PC-3 (cell line): ENCODE results near the gene DMBX1. TPM values are rescaled to one million over a fixed set of nuclear protein-coding genes. Genes with fewer than 3 reads are reported as not detected.
A peak's percentile ranks its signal among the peaks of the same experiment; 100 is the strongest.

ENCODE experiments used
- ATAC-seq: fragments of 200-7000 bp; cut with Tn5 transposase; 2 replicates; pipeline ENCODE4 v1.9.1; 2020; ENCODE audit warnings: mild to moderate bottlenecking, moderate library complexity
- BruUV-seq: library from RNA; stranded (reverse); fragments of 400-500 nt; replicated peaks from 2 replicates; lab custom pipeline; 2021; lab: Mats Ljungman, UMichigan
- CTCF ChIA-PET: fragments of 300-600 bp; sonication (Branson Sonifier 250); formaldehyde crosslinking; loops from one replicate; lab custom pipeline; 2022; ENCODE audit warnings: antibody characterized with exemption; lab: Charles Lee
- POLR2A ChIA-PET: fragments of 300-600 bp; sonication (Branson Sonifier 250); formaldehyde crosslinking; loops from one replicate; lab custom pipeline; 2022; ENCODE audit warnings: antibody characterized with exemption; ENCODE audit not compliant: unreplicated experiment; lab: Charles Lee
- DNase-seq: peaks from one replicate; pipeline ENCODE4 v3.0.0-alpha.2; 2015
- H2AFZ ChIP-seq: fragments of 300-600 bp; sonication (generic); 2 replicates; pipeline ENCODE4 v1.6.0; 2016; ENCODE audit warnings: antibody characterized with exemption, low read length
- H3F3A ChIP-seq: fragments of 300-600 bp; sonication (generic); one replicate; pipeline ENCODE4 v1.6.0; 2017; ENCODE audit warnings: antibody characterized with exemption, low read length, control low read depth, mild to moderate bottlenecking; ENCODE audit not compliant: unreplicated experiment
- H3K27ac ChIP-seq: fragments of 300-600 bp; sonication (generic); 2 replicates; pipeline ENCODE4 v1.5.1; 2016; ENCODE audit warnings: mild to moderate bottlenecking, low read length
- H3K27me3 ChIP-seq: fragments of 300-600 bp; sonication (generic); 2 replicates; pipeline ENCODE4 v1.6.1; 2016; ENCODE audit warnings: low read length, mixed read lengths
- H3K36me3 ChIP-seq: fragments of 300-600 bp; sonication (generic); 2 replicates; pipeline ENCODE4 v1.6.1; 2016; ENCODE audit warnings: low read depth, mixed run types, low read length, mixed read lengths
- H3K4me1 ChIP-seq: fragments of 300-600 bp; sonication (generic); 2 replicates; pipeline ENCODE4 v1.5.1; 2016; ENCODE audit warnings: low read length; ENCODE audit not compliant: insufficient read depth
- H3K4me2 ChIP-seq: fragments of 300-600 bp; sonication (generic); 2 replicates; pipeline ENCODE4 v1.6.0; 2016; ENCODE audit warnings: low read length
- H3K4me3 ChIP-seq: fragments of 300-600 bp; sonication (generic); 2 replicates; pipeline ENCODE4 v1.5.1; 2016; ENCODE audit warnings: mild to moderate bottlenecking, low read length, mixed read lengths
- H3K79me2 ChIP-seq: fragments of 300-600 bp; sonication (generic); 2 replicates; pipeline ENCODE4 v1.6.1; 2017; ENCODE audit warnings: low read length, mixed read lengths
- H3K9ac ChIP-seq: fragments of 300-600 bp; sonication (generic); 2 replicates; pipeline ENCODE4 v1.6.0; 2016; ENCODE audit warnings: mild to moderate bottlenecking, low read length
- H3K9me2 ChIP-seq: fragments of 300-600 bp; sonication (generic); replicated peaks from 2 replicates; pipeline ENCODE4 v1.6.1; 2016; ENCODE audit warnings: mixed run types, low read length, mixed read lengths
- H3K9me3 ChIP-seq: fragments of 300-600 bp; sonication (generic); 2 replicates; pipeline ENCODE4 v1.6.1; 2016; ENCODE audit warnings: low read length, mixed read lengths
- H4K20me1 ChIP-seq: fragments of 300-600 bp; sonication (generic); 2 replicates; pipeline ENCODE4 v1.6.1; 2016; ENCODE audit warnings: low read length, mixed read lengths
- EZH2 ChIP-seq: fragments of 300-600 bp; sonication (generic); IDR thresholded peaks from one replicate; pipeline ENCODE4 v1.6.1; 2017; ENCODE audit warnings: antibody characterized with exemption, mild to moderate bottlenecking, low read length; ENCODE audit not compliant: unreplicated experiment
- EZH2phosphoT487 ChIP-seq: fragments of 300-600 bp; sonication (generic); IDR thresholded peaks from 2 replicates; pipeline ENCODE4 v1.6.1; 2018; ENCODE audit warnings: mild to moderate bottlenecking, antibody characterized with exemption, low read length, borderline replicate concordance
- intact Hi-C: fragments of 100-400 bp; cut with micrococcal nuclease; formaldehyde crosslinking; loops from 2 replicates; pipeline ENCODE4 v1.9.0; 2023
- total RNA-seq: library from RNA; depleted of rRNA; stranded (reverse); fragments of >200 nt; gene quantifications from 2 replicates; pipeline ENCODE4 v1.2.3, GENCODE V29; 2014
- TF ChIP-seq, protein P1 (sequence below): fragments of 300-600 bp; sonication (generic); conservative IDR thresholded peaks from 2 replicates; pipeline ENCODE4 v1.5.1; 2017; ENCODE audit warnings: antibody characterized with exemption, low read depth, mild to moderate bottlenecking, low read length

Gene DMBX1
- total RNA-seq, 1 experiment from 2014 or later, result 2.4 TPM

DNA sequence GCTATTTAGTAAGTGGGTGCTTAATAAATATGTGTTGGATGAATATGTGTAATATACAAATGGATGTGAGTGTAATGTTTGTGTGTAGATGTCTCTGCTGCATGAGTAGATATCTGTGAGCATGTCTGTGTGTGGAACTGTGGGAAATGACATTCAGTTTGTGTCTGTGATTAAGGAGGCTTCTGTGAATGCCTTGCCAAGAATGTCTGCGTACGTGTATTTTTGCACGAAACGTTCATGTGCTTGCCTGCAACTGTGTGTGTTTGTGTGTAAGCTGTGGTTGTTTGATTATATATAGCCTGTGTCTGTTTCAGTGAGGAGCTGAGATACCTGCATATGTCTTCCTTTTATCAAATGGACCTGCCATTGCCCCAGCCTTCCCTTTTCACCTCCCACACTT, 13.8 kb downstream of the DMBX1 start:
- H3K9me3 ChIP-seq, result no peaks in the 10 kb centered on the region
- H3K27me3 ChIP-seq, result no peaks in the 10 kb centered on the region
- H3K79me2 ChIP-seq, result no peaks in the 10 kb centered on the region
- H3K9ac ChIP-seq, result no peak overlapping the region
- no peaks in the 10 kb centered on the region for H3K4me1 ChIP-seq
- TF ChIP-seq EZH2phosphoT487, result no peak
- TF ChIP-seq EZH2, result no peak
- TF ChIP-seq, protein P1, sequence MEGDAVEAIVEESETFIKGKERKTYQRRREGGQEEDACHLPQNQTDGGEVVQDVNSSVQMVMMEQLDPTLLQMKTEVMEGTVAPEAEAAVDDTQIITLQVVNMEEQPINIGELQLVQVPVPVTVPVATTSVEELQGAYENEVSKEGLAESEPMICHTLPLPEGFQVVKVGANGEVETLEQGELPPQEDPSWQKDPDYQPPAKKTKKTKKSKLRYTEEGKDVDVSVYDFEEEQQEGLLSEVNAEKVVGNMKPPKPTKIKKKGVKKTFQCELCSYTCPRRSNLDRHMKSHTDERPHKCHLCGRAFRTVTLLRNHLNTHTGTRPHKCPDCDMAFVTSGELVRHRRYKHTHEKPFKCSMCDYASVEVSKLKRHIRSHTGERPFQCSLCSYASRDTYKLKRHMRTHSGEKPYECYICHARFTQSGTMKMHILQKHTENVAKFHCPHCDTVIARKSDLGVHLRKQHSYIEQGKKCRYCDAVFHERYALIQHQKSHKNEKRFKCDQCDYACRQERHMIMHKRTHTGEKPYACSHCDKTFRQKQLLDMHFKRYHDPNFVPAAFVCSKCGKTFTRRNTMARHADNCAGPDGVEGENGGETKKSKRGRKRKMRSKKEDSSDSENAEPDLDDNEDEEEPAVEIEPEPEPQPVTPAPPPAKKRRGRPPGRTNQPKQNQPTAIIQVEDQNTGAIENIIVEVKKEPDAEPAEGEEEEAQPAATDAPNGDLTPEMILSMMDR, result no peak
- DNase-seq, result no peak
- H3K27ac ChIP-seq, result no peak overlapping the region
- no peak overlapping the region for H3K4me3 ChIP-seq
- no peak overlapping the region for H3K4me2 ChIP-seq
- H3K36me3 ChIP-seq, result no peaks in the 10 kb centered on the region
- no peaks in the 10 kb centered on the region for H4K20me1 ChIP-seq
- no peak overlapping the region for H2AFZ ChIP-seq
- CTCF ChIA-PET, result no interaction called here
- no TSS peak for BruUV-seq
- POLR2A ChIA-PET, result no interaction called here
- intact Hi-C loops, result no loop called here
- H3K9me2 ChIP-seq, result no peaks in the 10 kb centered on the region
- no peak for ATAC-seq
- no peaks in the 10 kb centered on the region for H3F3A ChIP-seq

GRCh38 chr1:46506470-46507219, 17.0 kb downstream of the DMBX1 start:
- intact Hi-C loops, result no loop called here
- Histone ChIP-seq H3F3A (no peaks in the 10 kb centered on the region), H3K9me2 (no peaks in the 10 kb centered on the region), H3K9me3 (no peaks in the 10 kb centered on the region), H3K79me2 (no peaks in the 10 kb centered on the region), H2AFZ (no peak overlapping the region), H3K9ac (no peak overlapping the region), H3K4me2 (no peak overlapping the region), H3K36me3 (no peaks in the 10 kb centered on the region), H4K20me1 (no peaks in the 10 kb centered on the region), H3K4me3 (no peak overlapping the region), H3K27me3 (no peaks in the 10 kb centered on the region), H3K4me1 (no peaks in the 10 kb centered on the region), H3K27ac (no peak overlapping the region)
- POLR2A ChIA-PET, result no interaction called here
- CTCF ChIA-PET, result no interaction called here
- no TSS peak for BruUV-seq
- ATAC-seq (no peak), DNase-seq (no peak)
- TF ChIP-seq, protein P1, result no peak
- no peak for TF ChIP-seq EZH2phosphoT487
- TF ChIP-seq EZH2, result no peak

DNA sequence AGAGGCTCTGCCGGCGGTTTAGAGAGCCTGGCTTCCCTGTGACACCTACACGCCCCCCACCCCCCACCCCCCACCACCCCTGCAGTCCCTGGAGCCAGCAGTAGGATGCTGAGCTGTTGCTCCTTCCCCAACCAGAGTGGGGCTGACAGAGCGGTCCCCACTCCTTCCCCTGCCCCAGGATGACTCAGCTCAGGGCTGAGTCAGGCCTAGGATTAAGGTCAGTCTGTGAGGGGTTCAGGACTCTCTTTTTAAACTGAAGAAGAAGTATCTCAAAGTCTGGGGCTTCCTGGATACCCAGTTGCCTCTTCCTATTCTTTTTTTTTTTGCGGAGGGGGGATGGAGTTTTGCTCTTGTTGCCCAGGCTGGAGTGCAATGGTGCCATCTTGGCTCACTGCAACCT, 19.1 kb downstream of the DMBX1 start:
- Histone ChIP-seq H3K4me2 (no peak overlapping the region), H3K79me2 (no peaks in the 10 kb centered on the region), H2AFZ (no peak overlapping the region), H3F3A (no peaks in the 10 kb centered on the region), H3K9me3 (no peaks in the 10 kb centered on the region), H3K9me2 (no peaks in the 10 kb centered on the region), H3K27ac (no peak overlapping the region), H4K20me1 (no peaks in the 10 kb centered on the region), H3K27me3 (no peaks in the 10 kb centered on the region), H3K4me3 (no peak overlapping the region), H3K9ac (no peak overlapping the region), H3K36me3 (no peaks in the 10 kb centered on the region), H3K4me1 (no peaks in the 10 kb centered on the region)
- intact Hi-C loops, result no loop called here
- ChIA-PET POLR2A (no interaction called here), CTCF (no interaction called here)
- ATAC-seq (peak; percentile 72; the same call in 1 of the 2 replicates), DNase-seq (peak; percentile 22)
- no peak for TF ChIP-seq EZH2
- no peak for TF ChIP-seq EZH2phosphoT487
- TF ChIP-seq, protein P1, result no peak
- BruUV-seq, result no TSS peak
